Left lung (tissue), 10 donors: ENCODE measurements around the gene OSBPL6. TPM values are rescaled to one million over a fixed set of nuclear protein-coding genes. Genes with fewer than 3 reads are reported as not detected.

Source experiments
- ATAC-seq: fragments of 200-7000 bp; cut with Tn5 transposase; one replicate; pipeline ENCODE4 v1.9.1; 2020; ENCODE audit warnings: moderate library complexity
- DNase-seq, 4 donors: peaks; one replicate each; pipeline ENCODE4 v3.0.0-alpha.2; 2013 to 2020
- H3K27ac ChIP-seq, 2 donors: fragments of 200-600 bp; sonication (generic) in 1 of 2; one replicate each; pipeline versions ENCODE4 v1.5.0 to v1.8.0; 2020 to 2021
- H3K27me3 ChIP-seq, 2 donors: fragments of 200-600 bp; sonication (generic) in 1 of 2; one replicate each; pipeline versions ENCODE4 v1.5.0 to v1.8.0; 2020 to 2021
- H3K36me3 ChIP-seq, 2 donors: fragments of 200-600 bp; sonication (generic) in 1 of 2; one replicate each; pipeline versions ENCODE4 v1.5.0 to v1.8.0; 2020 to 2021
- H3K4me1 ChIP-seq, 2 donors: fragments of 200-600 bp; one replicate each; pipeline ENCODE4 v1.8.0; 2021
- H3K4me3 ChIP-seq, 2 donors: fragments of 200-600 bp; sonication (generic) in 1 of 2; one replicate each; pipeline versions ENCODE4 v1.5.0 to v1.8.0; 2020 to 2021; ENCODE audit warnings: mild to moderate bottlenecking in 1 of 2
- H3K9me3 ChIP-seq, 2 donors: fragments of 200-600 bp; sonication (generic) in 1 of 2; one replicate each; pipeline versions ENCODE4 v1.5.0 to v1.8.0; 2020 to 2021
- CTCF ChIP-seq, 2 donors: fragments of 200-600 bp; sonication (generic) in 1 of 2; IDR thresholded peaks; one replicate each; pipeline versions ENCODE4 v1.5.0 to v1.8.0; 2021; ENCODE audit warnings: antibody characterized with exemption in 2 of 2
- intact Hi-C, 2 donors: fragments of 100-400 bp; cut with DNase I; formaldehyde crosslinking; loops; one replicate each; pipeline versions ENCODE4 v1.11.2 to v1.14.2; 2022
- polyA plus RNA-seq, 6 donors: library from polyadenylated mRNA; unstranded; fragments of 120-200 nt; gene quantifications; one replicate each; pipeline ENCODE4 v1.2.1, GENCODE V29; 2013; ENCODE audit not compliant: insufficient read length in 6 of 6
- total RNA-seq, 2 donors: library from RNA; stranded (reverse); fragmentation: NEBNext Ultra II Directional; extraction: Animal tissue kit (Norgen Biotek cat#: 25700); gene quantifications; one replicate each; pipeline ENCODE4 v1.2.1, GENCODE V29; 2021
- donor health status: DM: no; HTN: yes; CAD: no.
- donor health status: DM: no; HTN: no; CAD: no.

The OSBPL6 gene
- total and polyA plus RNA-seq, 8 donors: 2.9 to 6.0 (median 4.9) TPM

DNA sequence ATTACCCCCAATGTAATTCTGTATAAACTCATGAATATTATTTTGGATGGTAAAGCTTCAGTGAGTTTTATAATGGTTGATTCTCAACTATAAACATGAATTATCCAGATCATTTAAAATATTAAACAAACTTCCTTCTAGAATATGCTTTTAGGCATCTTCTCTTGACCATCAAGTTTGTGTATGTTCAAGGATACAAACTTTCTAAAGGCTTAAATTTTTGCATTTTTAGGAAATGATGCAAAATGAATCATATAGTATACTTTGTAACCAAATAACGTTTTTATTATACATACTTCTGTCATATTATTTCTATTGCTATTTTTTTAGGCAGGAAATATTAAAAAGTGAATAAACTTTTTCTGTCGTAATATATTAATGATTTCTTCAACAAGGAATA lies 62.8 kb downstream of the OSBPL6 start:
- DNase-seq: no peak
- no peaks in the 10 kb centered on the region for H3K9me3 ChIP-seq
- no peak for ATAC-seq
- H3K27me3 ChIP-seq: no peaks in the 10 kb centered on the region
- intact Hi-C loops: no loop called here
- no peak for TF ChIP-seq CTCF (IDR thresholded peaks at IDR 0.05)
- no peak overlapping the region for H3K4me3 ChIP-seq
- no peaks in the 10 kb centered on the region for H3K4me1 ChIP-seq
- H3K27ac ChIP-seq: no peak overlapping the region
- H3K36me3 ChIP-seq: no peaks in the 10 kb centered on the region

- DNase-seq (no peak), ATAC-seq (no peak)
- Histone ChIP-seq H3K36me3 (no peaks in the 10 kb centered on the region), H3K4me1 (no peaks in the 10 kb centered on the region), H3K4me3 (no peak overlapping the region), H3K9me3 (no peaks in the 10 kb centered on the region), H3K27ac (no peak overlapping the region), H3K27me3 (no peaks in the 10 kb centered on the region)
- no peak for TF ChIP-seq CTCF (IDR thresholded peaks at IDR 0.05)
- intact Hi-C loops: no loop called here
Measured at GRCh38 chr2:178258916-178259315, 64.6 kb downstream of the OSBPL6 start.

GRCh38 chr2:178263159-178263860 lies 69.0 kb downstream of the OSBPL6 start:
- intact Hi-C loops: no loop called here

DNA sequence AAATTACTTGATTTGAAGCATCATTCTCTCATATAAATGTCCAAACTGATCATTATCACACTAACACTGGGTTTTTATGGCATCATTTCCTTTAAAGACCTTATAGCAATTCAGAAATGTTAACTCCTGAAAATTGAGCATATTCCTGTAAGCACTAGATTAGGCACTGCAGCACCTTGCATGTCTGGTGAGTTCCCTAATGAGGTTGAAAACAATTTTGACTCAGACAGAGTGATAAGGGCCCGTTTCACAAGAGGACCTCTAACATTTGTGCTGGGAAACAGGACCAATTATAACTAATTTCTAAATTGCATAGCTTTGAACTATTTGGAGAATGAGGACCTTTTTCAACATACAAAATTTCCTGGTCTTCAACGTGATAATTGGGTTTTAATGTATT lies 69.9 kb downstream of the OSBPL6 start:
- DNase-seq (no peak), ATAC-seq (no peak)
- no peak for TF ChIP-seq CTCF (IDR thresholded peaks at IDR 0.05)
- no peaks in the 10 kb centered on the region for H3K27me3 ChIP-seq
- no peak overlapping the region for H3K27ac ChIP-seq
- H3K4me1 ChIP-seq: no peaks in the 10 kb centered on the region
- H3K9me3 ChIP-seq: no peaks in the 10 kb centered on the region
- no peak overlapping the region for H3K4me3 ChIP-seq
- no peaks in the 10 kb centered on the region for H3K36me3 ChIP-seq
- intact Hi-C loops: no loop called here

More at GRCh38 chr2:178263159-178263860, 69.0 kb downstream of the OSBPL6 start:
- DNase-seq (no peak), ATAC-seq (no peak)
- no peak for TF ChIP-seq CTCF (IDR thresholded peaks at IDR 0.05)
- Histone ChIP-seq H3K9me3 (no peaks in the 10 kb centered on the region), H3K27me3 (no peaks in the 10 kb centered on the region), H3K36me3 (no peaks in the 10 kb centered on the region), H3K4me1 (no peaks in the 10 kb centered on the region), H3K4me3 (no peak overlapping the region), H3K27ac (no peak overlapping the region)

DNA sequence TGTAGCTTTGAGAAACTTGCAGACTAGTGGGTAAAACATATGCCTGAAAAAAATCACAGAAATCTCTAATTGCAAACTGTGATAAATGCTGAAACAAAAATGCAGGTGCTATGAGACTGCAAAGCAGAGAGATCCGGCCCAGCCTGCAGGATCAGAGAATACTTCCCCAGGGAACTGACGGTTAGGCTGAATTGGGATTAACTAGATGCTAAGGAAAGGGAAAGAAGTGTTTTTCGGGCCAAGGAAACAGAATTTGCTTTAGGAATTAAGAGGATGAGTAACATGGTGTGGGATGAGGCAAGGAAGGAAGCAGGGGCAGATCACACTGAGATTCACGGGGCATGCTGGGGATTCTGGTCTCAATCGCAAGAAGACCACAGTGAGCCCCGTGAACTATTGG lies 71.5 kb downstream of the OSBPL6 start:
- H3K27ac ChIP-seq: no peak overlapping the region
- ATAC-seq (no peak), DNase-seq (no peak)
- intact Hi-C loops: no loop called here
- no peaks in the 10 kb centered on the region for H3K36me3 ChIP-seq
- H3K9me3 ChIP-seq: no peaks in the 10 kb centered on the region
- H3K4me1 ChIP-seq: no peaks in the 10 kb centered on the region
- TF ChIP-seq CTCF (IDR thresholded peaks at IDR 0.05): no peak
- H3K4me3 ChIP-seq: no peak overlapping the region
- no peaks in the 10 kb centered on the region for H3K27me3 ChIP-seq
